Measurements from ENCODE around the gene ZNF488. TPM values are rescaled to one million over a fixed set of nuclear protein-coding genes. Genes with fewer than 3 reads are reported as not detected.
A peak's percentile ranks its signal among the peaks of the same experiment; 100 is the strongest.

ZNF488 gene
- total RNA-seq, 1 donor from 2014 or later, result 0.41 TPM

- ATAC-seq (no peak), DNase-seq (no peak)
- intact Hi-C loops (cut with DNase I), result loop anchor here (10.0 kb wide), 1 partner anchor 275 kb away; no protein-coding TSS in a partner anchor
- TF ChIP-seq CTCF (IDR thresholded peaks at IDR 0.05), result no peak
- no peaks in the 10 kb centered on the region for H3K4me1 ChIP-seq
- H3K27me3 ChIP-seq, result no peaks in the 10 kb centered on the region
- no peaks in the 10 kb centered on the region for H3K36me3 ChIP-seq
- no peak overlapping the region for H3K27ac ChIP-seq
- no peaks in the 10 kb centered on the region for H3K9me3 ChIP-seq
- H3K4me3 ChIP-seq, result no peak overlapping the region
These were observed 64.3 kb downstream of the ZNF488 start for GRCh38 chr10:47319784-47320183.

- TF ChIP-seq CTCF (IDR thresholded peaks at IDR 0.05), result no peak
- DNase-seq (peak; percentile 34), ATAC-seq (no peak)
- Histone ChIP-seq H3K27ac (no peak overlapping the region), H3K4me1 (no peaks in the 10 kb centered on the region), H3K27me3 (no peaks in the 10 kb centered on the region), H3K4me3 (no peak overlapping the region), H3K9me3 (no peaks in the 10 kb centered on the region), H3K36me3 (no peaks in the 10 kb centered on the region)
- intact Hi-C loops (cut with DNase I), result loop anchor here (10.0 kb wide), 1 partner anchor 274 kb away; no protein-coding TSS in a partner anchor
These were observed 65.4 kb downstream of the ZNF488 start for GRCh38 chr10:47318706-47319105.

GRCh38 chr10:47317251-47317650 lies 66.8 kb downstream of the ZNF488 start:
- no peak for TF ChIP-seq CTCF (IDR thresholded peaks at IDR 0.05)
- H3K9me3 ChIP-seq, result no peaks in the 10 kb centered on the region
- no peak for DNase-seq
- no peaks in the 10 kb centered on the region for H3K36me3 ChIP-seq
- ATAC-seq, result no peak
- intact Hi-C loops (cut with DNase I), result loop anchor here (10.0 kb wide), 1 partner anchor 272 kb away; no protein-coding TSS in a partner anchor
- no peaks in the 10 kb centered on the region for H3K4me1 ChIP-seq
- no peak overlapping the region for H3K27ac ChIP-seq
- no peaks in the 10 kb centered on the region for H3K27me3 ChIP-seq
- H3K4me3 ChIP-seq, result no peak overlapping the region

GRCh38 chr10:47316131-47316530 lies 68.0 kb downstream of the ZNF488 start:
- intact Hi-C loops (cut with DNase I), result loop anchor here (10.0 kb wide), 1 partner anchor 271 kb away; no protein-coding TSS in a partner anchor
- Histone ChIP-seq H3K27me3 (no peaks in the 10 kb centered on the region), H3K27ac (no peak overlapping the region), H3K4me1 (peaks cover 6% of the 10 kb centered on the region), H3K36me3 (no peaks in the 10 kb centered on the region), H3K9me3 (no peaks in the 10 kb centered on the region), H3K4me3 (no peak overlapping the region)
- DNase-seq (peak; percentile 6), ATAC-seq (no peak)
- TF ChIP-seq CTCF (IDR thresholded peaks at IDR 0.05), result no peak

Other genes with a start within 250 kb of the ZNF488 start
- 16.8 TPM for gene GDF10, start 84.1 kb downstream of the ZNF488 start, total RNA-seq
- gene GDF2, start 61.8 kb downstream of the ZNF488 start, total RNA-seq, result not detected
- gene RBP3, start 35.9 kb downstream of the ZNF488 start, total RNA-seq, result not detected
- 39.5 TPM for gene ANXA8, start 99.8 kb upstream of the ZNF488 start, total RNA-seq
- gene FAM25G, start 107.4 kb upstream of the ZNF488 start, total RNA-seq, result not detected
- gene AGAP9, start 139.3 kb upstream of the ZNF488 start, total RNA-seq, result 6.0 TPM

All from upper lobe of right lung (tissue), 1 donor.